ENCODE data around the gene KIAA1958. TPM values are rescaled to one million over a fixed set of nuclear protein-coding genes. Genes with fewer than 3 reads are reported as not detected.

The KIAA1958 gene
- total RNA-seq, 1 donor from 2014 or later: 3.7 TPM

DNA sequence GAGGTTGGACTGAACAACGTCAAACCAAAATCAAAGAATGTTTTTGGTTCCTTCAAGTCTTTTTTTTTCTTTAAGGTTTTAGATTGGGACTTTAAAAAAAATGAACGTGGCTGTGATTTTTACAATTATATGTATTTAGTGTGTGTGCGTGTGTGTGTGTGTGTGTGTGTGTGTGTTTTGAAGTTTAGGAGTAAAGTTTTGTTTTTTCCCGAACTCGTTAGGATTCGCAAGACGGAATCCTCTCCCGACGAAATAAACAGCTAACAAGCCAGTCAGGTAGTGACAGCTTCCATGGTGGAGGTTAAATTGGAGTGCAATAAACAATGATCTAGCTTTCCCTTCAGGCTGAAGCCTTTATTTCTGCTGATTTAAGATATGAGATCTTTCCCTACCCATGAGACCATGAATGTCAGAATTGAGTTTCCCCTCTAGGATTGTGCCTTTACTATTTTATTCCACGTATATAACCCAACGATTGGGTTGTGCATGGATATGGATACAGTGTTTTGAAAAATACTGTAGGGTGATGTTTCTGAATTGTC is 1.2 kb downstream of the KIAA1958 start:
- no peaks in the 10 kb centered on the region for H3K36me3 ChIP-seq (ENCODE audit: control insufficient read depth in 3 of 3, insufficient read depth in 3 of 3, low read length in 3 of 3)
- H3K9me3 ChIP-seq (ENCODE audit: control insufficient read depth in 3 of 3, low read length in 3 of 3): peaks cover 0 to 3% (median 0%) of the 10 kb centered on the region in 3 donors
- H3K27ac ChIP-seq (ENCODE audit: low read depth, low read length): no peak overlapping the region
- H3K4me1 ChIP-seq (ENCODE audit: control insufficient read depth in 3 of 3, insufficient read depth in 3 of 3, low read length in 3 of 3): peaks cover 5 to 16% (median 9%) of the 10 kb centered on the region in 3 donors
- H3K4me3 ChIP-seq (ENCODE audit: low read length in 3 of 3): peak overlapping the region; percentile 76 to 78 (median 76)
- H3K9ac ChIP-seq (ENCODE audit: low read depth in 1 of 3, low read length in 3 of 3): peak overlapping the region; percentile 54 to 77 (median 65)
- no peaks in the 10 kb centered on the region for H3K27me3 ChIP-seq (ENCODE audit: control insufficient read depth in 3 of 3, insufficient read depth in 3 of 3, low read length in 3 of 3)

DNA sequence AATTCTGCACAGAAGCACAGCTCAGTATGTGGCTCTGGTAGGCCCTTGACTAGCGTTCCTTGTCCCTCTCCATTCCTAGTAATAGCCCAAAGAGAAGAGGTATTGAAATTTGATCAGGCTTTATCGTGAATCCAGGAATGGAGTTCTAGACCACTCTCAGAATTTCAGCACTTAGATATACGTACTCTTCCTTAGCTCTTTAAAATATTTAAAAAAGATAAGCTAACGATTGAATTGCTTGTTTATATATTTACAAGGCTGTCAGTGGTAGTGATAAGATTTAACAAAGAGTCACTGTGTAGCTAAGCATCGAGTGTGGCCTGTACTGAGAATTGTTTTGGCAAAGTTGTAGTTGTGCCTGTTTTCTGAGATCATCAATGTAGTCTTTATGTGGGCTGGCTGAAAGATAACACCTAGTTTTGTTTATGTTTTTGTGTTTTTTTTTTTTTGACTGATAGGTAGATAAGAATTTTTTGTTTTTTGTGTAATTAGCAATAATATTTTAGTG is 2.5 kb downstream of the KIAA1958 start:
- Histone ChIP-seq H3K9ac (ENCODE audit: low read depth in 1 of 3, low read length in 3 of 3) (no peak overlapping the region), H3K27me3 (ENCODE audit: control insufficient read depth in 3 of 3, insufficient read depth in 3 of 3, low read length in 3 of 3) (no peaks in the 10 kb centered on the region), H3K36me3 (ENCODE audit: control insufficient read depth in 3 of 3, insufficient read depth in 3 of 3, low read length in 3 of 3) (no peaks in the 10 kb centered on the region), H3K9me3 (ENCODE audit: control insufficient read depth in 3 of 3, low read length in 3 of 3) (peaks cover 0 to 11% (median 3%) of the 10 kb centered on the region in 3 donors), H3K27ac (ENCODE audit: low read depth, low read length) (no peak overlapping the region), H3K4me1 (ENCODE audit: control insufficient read depth in 3 of 3, insufficient read depth in 3 of 3, low read length in 3 of 3) (peaks cover 5 to 16% (median 9%) of the 10 kb centered on the region in 3 donors), H3K4me3 (ENCODE audit: low read length in 3 of 3) (no peak overlapping the region)

DNA sequence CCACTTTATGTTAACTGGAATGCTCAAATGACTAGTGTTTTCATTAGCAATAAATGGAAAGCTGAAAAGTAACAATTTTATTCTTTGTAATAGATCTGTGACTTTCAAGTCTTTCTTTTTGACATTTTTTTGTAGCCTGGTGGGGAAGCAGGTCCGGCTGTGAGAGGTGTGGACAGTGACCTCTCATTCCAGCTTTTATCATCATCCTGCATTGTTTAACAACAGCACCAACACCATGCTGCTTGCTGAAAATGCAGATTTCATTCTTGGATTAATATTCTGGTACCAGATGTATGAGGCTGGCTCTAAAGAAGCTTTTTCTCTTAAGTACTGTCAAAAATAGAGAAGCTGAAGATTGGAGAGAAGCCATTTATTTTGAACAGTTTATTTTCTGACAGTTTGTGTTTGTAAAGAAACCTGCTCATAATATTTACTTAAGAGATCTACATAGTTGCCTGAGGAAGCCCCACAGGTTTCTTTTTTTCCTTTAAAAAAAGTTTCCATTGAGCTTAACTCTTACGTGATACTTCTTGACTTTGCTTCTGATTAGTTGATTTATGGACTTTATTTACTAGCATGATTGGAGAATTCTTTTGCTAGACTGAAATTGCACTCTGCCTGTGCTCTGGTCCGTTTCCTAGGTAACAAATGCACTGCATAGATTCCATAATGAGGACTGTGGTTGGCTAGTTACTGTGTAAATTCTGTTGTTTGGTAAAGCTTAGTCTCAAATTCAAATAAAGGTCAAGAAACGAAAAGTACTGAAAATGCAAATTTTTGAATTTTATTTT is 3.4 kb downstream of the KIAA1958 start:
- Histone ChIP-seq H3K9ac (ENCODE audit: low read depth in 1 of 3, low read length in 3 of 3) (no peak overlapping the region), H3K9me3 (ENCODE audit: control insufficient read depth in 3 of 3, low read length in 3 of 3) (peaks cover 0 to 15% (median 9%) of the 10 kb centered on the region in 3 donors), H3K27me3 (ENCODE audit: control insufficient read depth in 3 of 3, insufficient read depth in 3 of 3, low read length in 3 of 3) (no peaks in the 10 kb centered on the region), H3K4me1 (ENCODE audit: control insufficient read depth in 3 of 3, insufficient read depth in 3 of 3, low read length in 3 of 3) (peaks cover 5 to 16% (median 9%) of the 10 kb centered on the region in 3 donors), H3K4me3 (ENCODE audit: low read length in 3 of 3) (no peak overlapping the region), H3K36me3 (ENCODE audit: control insufficient read depth in 3 of 3, insufficient read depth in 3 of 3, low read length in 3 of 3) (no peaks in the 10 kb centered on the region), H3K27ac (ENCODE audit: low read depth, low read length) (no peak overlapping the region)

DNA sequence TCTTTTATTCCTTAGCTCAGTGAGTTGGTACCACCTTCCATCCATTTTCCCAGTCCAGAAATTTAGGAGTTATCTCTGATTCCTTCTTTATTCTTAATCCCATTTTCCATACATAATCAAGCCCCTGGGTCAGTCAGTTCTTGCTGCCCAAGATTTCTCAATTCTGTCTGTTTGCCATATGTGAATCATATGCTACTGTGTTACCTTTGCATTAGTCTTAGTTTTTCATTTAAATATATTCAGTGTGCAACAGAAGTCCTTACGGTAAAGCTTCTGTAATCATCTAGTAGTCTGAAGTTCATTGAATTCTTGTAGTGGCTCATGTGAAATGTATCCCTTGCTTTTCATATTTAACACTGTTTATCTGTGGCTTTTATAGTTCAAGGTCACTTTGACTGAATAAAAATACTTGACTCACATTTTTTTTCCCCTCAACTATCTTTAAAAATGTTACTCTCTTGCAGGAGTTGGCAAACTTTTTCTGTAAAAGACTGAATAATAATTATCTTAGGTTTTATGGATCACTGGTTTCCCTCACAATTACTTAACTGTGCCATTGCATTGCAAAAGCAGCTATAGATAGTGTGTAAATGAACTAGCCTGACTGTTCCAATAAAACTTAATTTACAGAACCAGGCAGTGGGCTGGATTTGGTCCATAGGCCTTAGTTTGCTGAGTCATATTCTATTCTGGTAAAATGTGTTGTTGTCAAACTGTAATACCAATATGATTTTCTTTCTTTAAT is 6.9 kb downstream of the KIAA1958 start:
- Histone ChIP-seq H3K36me3 (ENCODE audit: control insufficient read depth in 3 of 3, insufficient read depth in 3 of 3, low read length in 3 of 3) (no peaks in the 10 kb centered on the region), H3K27ac (ENCODE audit: low read depth, low read length) (no peak overlapping the region), H3K4me3 (ENCODE audit: low read length in 3 of 3) (no peak overlapping the region), H3K9ac (ENCODE audit: low read depth in 1 of 3, low read length in 3 of 3) (no peak overlapping the region), H3K9me3 (ENCODE audit: control insufficient read depth in 3 of 3, low read length in 3 of 3) (peaks cover 0 to 18% (median 9%) of the 10 kb centered on the region in 3 donors), H3K4me1 (ENCODE audit: control insufficient read depth in 3 of 3, insufficient read depth in 3 of 3, low read length in 3 of 3) (no peaks in the 10 kb centered on the region), H3K27me3 (ENCODE audit: control insufficient read depth in 3 of 3, insufficient read depth in 3 of 3, low read length in 3 of 3) (no peaks in the 10 kb centered on the region)

DNA sequence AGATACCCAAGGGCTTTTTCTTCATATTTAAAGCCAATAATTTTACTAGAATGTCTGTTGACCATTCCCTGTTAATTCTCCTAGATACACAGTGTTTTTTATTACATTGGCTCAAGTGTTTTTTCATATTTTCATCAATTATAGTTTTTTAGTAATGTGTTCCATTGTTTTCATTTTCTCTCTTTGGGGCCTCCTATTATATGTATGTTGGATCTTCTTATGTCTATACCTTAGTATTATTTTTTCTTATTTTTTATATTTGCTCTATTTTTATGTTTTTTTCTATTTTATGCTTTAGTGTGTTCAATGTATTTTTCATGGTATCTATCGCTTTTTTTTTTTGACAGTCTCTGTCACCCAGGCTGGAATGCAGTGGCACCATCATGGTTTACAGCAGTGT is 7.5 kb downstream of the KIAA1958 start:
- no peak overlapping the region for H3K4me3 ChIP-seq (ENCODE audit: low read length in 3 of 3)
- peaks cover 0 to 18% (median 9%) of the 10 kb centered on the region in 3 donors for H3K9me3 ChIP-seq (ENCODE audit: control insufficient read depth in 3 of 3, low read length in 3 of 3)
- H3K27ac ChIP-seq (ENCODE audit: low read depth, low read length): no peak overlapping the region
- H3K36me3 ChIP-seq (ENCODE audit: control insufficient read depth in 3 of 3, insufficient read depth in 3 of 3, low read length in 3 of 3): no peaks in the 10 kb centered on the region
- no peak overlapping the region for H3K9ac ChIP-seq (ENCODE audit: low read depth in 1 of 3, low read length in 3 of 3)
- no peaks in the 10 kb centered on the region for H3K4me1 ChIP-seq (ENCODE audit: control insufficient read depth in 3 of 3, insufficient read depth in 3 of 3, low read length in 3 of 3)
- no peaks in the 10 kb centered on the region for H3K27me3 ChIP-seq (ENCODE audit: control insufficient read depth in 3 of 3, insufficient read depth in 3 of 3, low read length in 3 of 3)

DNA sequence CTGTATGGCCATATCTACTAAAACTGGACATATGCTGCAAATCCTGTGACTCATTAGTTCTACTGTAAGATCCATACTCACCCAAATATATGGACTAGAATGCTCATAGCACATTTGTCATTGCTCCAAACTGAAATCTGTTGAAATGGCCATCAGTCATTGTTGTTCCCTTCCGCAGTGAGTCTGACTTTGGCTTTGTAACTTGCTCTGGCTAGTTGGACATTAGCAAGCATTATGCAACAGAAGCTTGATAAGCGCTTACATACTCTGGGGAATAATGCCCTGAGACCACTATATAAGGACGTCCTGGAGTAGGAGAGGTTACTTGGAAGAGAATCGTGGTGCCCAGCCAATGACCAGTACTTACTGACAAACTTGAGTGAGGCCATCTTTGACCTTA is 9.0 kb downstream of the KIAA1958 start:
- Histone ChIP-seq H3K4me1 (ENCODE audit: control insufficient read depth in 3 of 3, insufficient read depth in 3 of 3, low read length in 3 of 3) (no peaks in the 10 kb centered on the region), H3K27ac (ENCODE audit: low read depth, low read length) (no peak overlapping the region), H3K9ac (ENCODE audit: low read depth in 1 of 3, low read length in 3 of 3) (no peak overlapping the region), H3K4me3 (ENCODE audit: low read length in 3 of 3) (no peak overlapping the region), H3K27me3 (ENCODE audit: control insufficient read depth in 3 of 3, insufficient read depth in 3 of 3, low read length in 3 of 3) (no peaks in the 10 kb centered on the region), H3K9me3 (ENCODE audit: control insufficient read depth in 3 of 3, low read length in 3 of 3) (peaks cover 0 to 18% (median 9%) of the 10 kb centered on the region in 3 donors), H3K36me3 (ENCODE audit: control insufficient read depth in 3 of 3, insufficient read depth in 3 of 3, low read length in 3 of 3) (no peaks in the 10 kb centered on the region)

DNA sequence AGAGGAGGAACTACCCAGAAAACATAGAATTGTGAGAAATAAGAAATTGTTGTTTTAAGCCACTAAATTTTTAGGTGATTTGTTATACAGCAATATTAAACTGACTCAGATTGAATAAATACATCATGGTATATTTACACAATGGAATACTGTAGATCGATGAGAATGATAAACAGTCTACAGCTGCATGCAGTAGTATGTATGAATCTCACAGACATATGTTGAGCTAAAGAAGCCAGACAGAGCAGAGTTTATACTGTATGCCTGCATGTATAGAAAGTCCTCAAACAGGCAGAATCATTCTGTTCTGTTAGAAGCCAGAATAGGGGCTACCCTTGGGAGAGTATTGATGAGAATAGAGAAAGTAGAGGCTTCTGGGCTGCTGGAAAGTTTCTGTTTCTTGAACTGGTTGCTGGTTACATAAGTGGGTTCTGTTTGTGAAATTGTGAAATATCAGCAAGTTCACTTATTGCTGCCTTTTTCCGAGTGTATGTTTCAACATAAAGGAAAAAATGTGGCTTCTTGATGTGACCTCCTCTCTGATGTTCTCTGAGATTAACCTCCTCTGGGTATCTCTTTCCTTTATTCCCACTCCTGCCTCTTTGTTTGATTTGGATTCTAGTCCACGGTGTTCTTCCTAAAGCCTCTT is 9.6 kb downstream of the KIAA1958 start:
- no peak overlapping the region for H3K4me3 ChIP-seq (ENCODE audit: low read length in 3 of 3)
- H3K27me3 ChIP-seq (ENCODE audit: control insufficient read depth in 3 of 3, insufficient read depth in 3 of 3, low read length in 3 of 3): no peaks in the 10 kb centered on the region
- H3K36me3 ChIP-seq (ENCODE audit: control insufficient read depth in 3 of 3, insufficient read depth in 3 of 3, low read length in 3 of 3): no peaks in the 10 kb centered on the region
- H3K4me1 ChIP-seq (ENCODE audit: control insufficient read depth in 3 of 3, insufficient read depth in 3 of 3, low read length in 3 of 3): no peaks in the 10 kb centered on the region
- peaks cover 0 to 18% (median 9%) of the 10 kb centered on the region in 3 donors for H3K9me3 ChIP-seq (ENCODE audit: control insufficient read depth in 3 of 3, low read length in 3 of 3)
- no peak overlapping the region for H3K27ac ChIP-seq (ENCODE audit: low read depth, low read length)
- no peak overlapping the region for H3K9ac ChIP-seq (ENCODE audit: low read depth in 1 of 3, low read length in 3 of 3)

DNA sequence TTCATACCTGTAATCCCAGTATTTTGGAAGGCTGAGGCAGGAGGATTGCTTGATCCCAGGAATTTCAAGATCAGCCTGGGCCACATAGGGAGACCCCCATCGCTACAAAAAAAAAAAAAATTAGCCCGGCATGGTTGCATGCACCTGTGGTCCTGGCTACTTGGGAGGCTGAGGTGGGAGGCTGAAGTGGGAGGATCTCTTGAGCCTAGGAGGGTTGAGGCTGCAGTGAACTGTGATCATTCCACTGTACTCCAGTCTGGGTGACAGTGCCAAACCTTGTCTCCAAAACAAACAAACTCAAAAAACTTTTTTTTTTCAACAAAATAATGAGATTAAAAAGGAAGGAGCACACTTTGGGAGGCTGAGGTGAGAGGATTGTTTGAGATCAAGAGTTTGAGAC is 14.2 kb downstream of the KIAA1958 start:
- Histone ChIP-seq H3K36me3 (ENCODE audit: control insufficient read depth in 3 of 3, insufficient read depth in 3 of 3, low read length in 3 of 3) (no peaks in the 10 kb centered on the region), H3K27me3 (ENCODE audit: control insufficient read depth in 3 of 3, insufficient read depth in 3 of 3, low read length in 3 of 3) (no peaks in the 10 kb centered on the region), H3K27ac (ENCODE audit: low read depth, low read length) (no peak overlapping the region), H3K4me3 (ENCODE audit: low read length in 3 of 3) (no peak overlapping the region), H3K9me3 (ENCODE audit: control insufficient read depth in 3 of 3, low read length in 3 of 3) (no peaks in the 10 kb centered on the region), H3K4me1 (ENCODE audit: control insufficient read depth in 3 of 3, insufficient read depth in 3 of 3, low read length in 3 of 3) (no peaks in the 10 kb centered on the region), H3K9ac (ENCODE audit: low read depth in 1 of 3, low read length in 3 of 3) (no peak overlapping the region)

DNA sequence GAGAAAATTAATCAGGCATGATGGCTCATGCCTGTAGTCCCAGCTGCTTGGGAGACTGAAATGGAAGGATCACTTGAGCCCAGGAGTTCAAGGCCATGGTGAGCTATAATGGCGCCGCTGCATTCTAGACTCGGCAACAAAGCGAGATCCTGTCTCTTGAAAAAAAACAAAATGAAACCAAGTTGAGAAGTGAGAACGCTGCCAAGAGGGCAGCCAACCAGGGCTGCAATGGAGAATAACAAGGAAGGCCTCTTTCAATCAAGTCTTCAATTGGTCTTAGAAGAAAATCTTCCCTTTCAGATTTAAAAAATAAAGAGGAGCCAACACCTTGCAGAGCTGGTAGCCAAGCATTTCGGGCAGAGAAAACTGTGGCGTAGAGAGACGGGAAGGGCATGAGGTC is 14.7 kb downstream of the KIAA1958 start:
- H3K9me3 ChIP-seq (ENCODE audit: control insufficient read depth in 3 of 3, low read length in 3 of 3): no peaks in the 10 kb centered on the region
- no peaks in the 10 kb centered on the region for H3K36me3 ChIP-seq (ENCODE audit: control insufficient read depth in 3 of 3, insufficient read depth in 3 of 3, low read length in 3 of 3)
- H3K4me3 ChIP-seq (ENCODE audit: low read length in 3 of 3): no peak overlapping the region
- H3K9ac ChIP-seq (ENCODE audit: low read depth in 1 of 3, low read length in 3 of 3): no peak overlapping the region
- H3K27me3 ChIP-seq (ENCODE audit: control insufficient read depth in 3 of 3, insufficient read depth in 3 of 3, low read length in 3 of 3): no peaks in the 10 kb centered on the region
- no peaks in the 10 kb centered on the region for H3K4me1 ChIP-seq (ENCODE audit: control insufficient read depth in 3 of 3, insufficient read depth in 3 of 3, low read length in 3 of 3)
- H3K27ac ChIP-seq (ENCODE audit: low read depth, low read length): no peak overlapping the region

Data from skeletal muscle tissue (tissue), 4 donors.